Measurements from ENCODE around the gene CD69.

The CD69 gene

GRCh38 chr12:9797722-9798619 lies 37.3 kb upstream of the CD69 start:
- TF ChIP-seq, protein P1, sequence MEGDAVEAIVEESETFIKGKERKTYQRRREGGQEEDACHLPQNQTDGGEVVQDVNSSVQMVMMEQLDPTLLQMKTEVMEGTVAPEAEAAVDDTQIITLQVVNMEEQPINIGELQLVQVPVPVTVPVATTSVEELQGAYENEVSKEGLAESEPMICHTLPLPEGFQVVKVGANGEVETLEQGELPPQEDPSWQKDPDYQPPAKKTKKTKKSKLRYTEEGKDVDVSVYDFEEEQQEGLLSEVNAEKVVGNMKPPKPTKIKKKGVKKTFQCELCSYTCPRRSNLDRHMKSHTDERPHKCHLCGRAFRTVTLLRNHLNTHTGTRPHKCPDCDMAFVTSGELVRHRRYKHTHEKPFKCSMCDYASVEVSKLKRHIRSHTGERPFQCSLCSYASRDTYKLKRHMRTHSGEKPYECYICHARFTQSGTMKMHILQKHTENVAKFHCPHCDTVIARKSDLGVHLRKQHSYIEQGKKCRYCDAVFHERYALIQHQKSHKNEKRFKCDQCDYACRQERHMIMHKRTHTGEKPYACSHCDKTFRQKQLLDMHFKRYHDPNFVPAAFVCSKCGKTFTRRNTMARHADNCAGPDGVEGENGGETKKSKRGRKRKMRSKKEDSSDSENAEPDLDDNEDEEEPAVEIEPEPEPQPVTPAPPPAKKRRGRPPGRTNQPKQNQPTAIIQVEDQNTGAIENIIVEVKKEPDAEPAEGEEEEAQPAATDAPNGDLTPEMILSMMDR (IDR thresholded peaks at IDR 0.05), result peak; percentile 81

DNA sequence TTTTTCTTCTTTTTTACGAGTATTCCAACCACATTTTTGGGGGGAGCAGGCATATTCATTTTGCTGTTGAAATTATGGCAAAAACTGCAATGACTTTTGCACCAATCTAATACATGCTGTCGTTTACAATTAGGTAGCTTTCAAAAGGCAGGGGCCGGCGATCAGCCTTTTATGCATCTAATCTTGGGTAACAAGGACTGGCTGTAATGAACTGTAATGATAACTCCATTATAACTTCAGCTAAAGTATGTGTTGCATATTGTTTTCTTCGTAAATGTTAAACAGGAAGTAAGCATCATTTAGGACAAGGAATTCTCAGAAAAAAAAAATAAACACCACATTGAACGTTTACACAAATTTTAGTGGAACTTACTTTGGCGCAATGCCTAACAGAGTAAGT lies 36.3 kb upstream of the CD69 start:
- TF ChIP-seq, protein P1 (IDR thresholded peaks at IDR 0.05), result no peak

- TF ChIP-seq, protein P1 (IDR thresholded peaks at IDR 0.05), result no peak
Observed at GRCh38 chr12:9796346-9796745, 35.6 kb upstream of the CD69 start.

DNA sequence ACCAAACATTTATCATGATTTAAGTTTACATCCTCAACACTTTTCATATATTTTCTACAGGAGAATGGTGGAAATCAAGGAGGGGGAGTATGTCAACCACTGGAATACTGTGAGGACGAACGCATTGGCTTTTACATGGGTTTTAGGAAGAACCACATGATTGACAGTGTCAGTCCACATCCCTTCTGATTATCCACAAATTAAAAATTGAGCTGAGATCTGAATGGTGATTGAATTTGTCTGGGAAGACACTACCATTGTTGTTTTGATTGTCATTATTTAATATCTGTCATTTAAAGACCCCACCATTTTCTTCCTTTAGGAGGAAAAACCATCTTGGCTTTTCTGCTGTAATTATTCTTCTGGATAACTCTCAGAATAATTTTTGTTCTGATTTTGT lies 35.2 kb upstream of the CD69 start:
- TF ChIP-seq, protein P1 (IDR thresholded peaks at IDR 0.05), result no peak

- TF ChIP-seq, protein P1 (IDR thresholded peaks at IDR 0.05), result no peak
Observed at GRCh38 chr12:9794484-9795093, 33.9 kb upstream of the CD69 start.

GRCh38 chr12:9793779-9794395 lies 33.2 kb upstream of the CD69 start:
- TF ChIP-seq, protein P1 (IDR thresholded peaks at IDR 0.05), result no peak

DNA sequence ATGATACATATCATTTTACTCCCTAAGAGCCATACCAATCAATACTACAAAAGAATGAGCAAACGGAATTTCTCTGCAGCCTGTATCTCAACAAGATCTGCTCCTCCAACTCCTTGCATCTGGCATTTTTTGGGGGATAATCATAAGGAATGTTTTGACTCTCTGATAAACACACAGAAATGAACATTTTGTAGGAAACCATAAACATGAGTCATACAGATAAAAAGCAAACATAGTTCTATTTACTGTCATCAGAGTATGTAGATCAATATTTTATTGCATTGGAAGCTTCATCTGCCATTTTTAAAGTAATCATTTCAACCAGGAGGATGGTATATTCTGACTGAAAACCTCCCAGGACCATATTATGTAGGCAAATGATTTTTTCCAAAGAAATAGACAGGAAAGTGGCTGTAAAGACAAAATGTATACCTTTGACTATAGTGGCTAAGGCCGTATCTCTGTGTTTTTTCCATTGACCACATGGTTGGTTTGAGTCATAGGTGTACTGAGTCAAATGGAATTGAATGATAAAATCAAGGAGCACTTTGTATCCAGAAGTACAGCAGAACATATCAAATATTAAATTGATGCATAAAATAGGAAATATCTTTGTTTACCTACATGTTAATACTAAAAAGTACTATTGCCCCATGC lies 32.4 kb upstream of the CD69 start:
- TF ChIP-seq, protein P1 (IDR thresholded peaks at IDR 0.05), result no peak
